Cortex of kidney (tissue), 1 donor: Measurements from ENCODE around the gene FRMD6.

Experiments used
- DNase-seq: peaks from one replicate; lab custom pipeline; 2025; lab: John Stamatoyannopoulos, UW

FRMD6 gene

DNA sequence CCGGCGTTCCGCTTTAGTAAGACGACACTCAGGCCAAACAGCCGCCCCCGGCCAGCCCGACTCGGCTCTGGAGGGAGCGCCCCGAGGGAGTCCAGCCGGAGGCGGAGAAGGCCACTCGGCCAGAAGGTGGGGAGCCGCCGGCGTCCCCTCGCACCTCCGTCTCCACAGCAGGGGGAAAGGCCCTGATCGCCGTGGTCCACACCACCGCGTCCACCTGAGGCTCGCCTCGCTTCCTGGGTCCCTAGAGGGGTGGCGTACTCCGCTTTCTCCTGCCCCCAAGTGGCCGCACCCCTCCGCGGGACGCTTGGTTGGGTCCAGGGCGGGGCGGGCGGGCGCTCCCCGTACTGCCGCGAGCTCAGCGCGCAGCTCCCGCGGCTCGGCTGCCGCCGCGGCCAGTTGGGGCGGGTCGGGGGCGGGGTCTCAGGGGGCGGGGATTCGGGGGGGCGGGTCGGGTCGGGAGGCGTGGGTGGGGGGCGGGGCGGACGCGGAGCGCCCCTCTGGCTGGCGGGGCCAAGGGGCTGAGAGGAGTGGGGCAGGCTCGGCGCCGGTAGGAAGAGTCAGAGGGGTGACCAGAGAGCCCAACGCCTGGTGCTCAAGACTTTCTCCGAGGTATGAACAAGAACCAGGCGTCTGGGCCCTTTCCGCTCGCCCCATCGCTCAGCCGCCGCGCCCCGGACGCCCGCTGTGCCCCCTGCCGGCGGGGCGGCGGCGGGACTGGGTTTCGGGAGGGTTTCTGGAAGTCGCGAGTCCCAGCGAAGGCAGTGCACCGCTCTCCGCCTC lies at the start of gene FRMD6:
Gene FRMD6 (plus strand): TSS at position 523 of the 780 bp plus-strand sequence. CDS start 37,927 bp downstream, outside the sequence.
- DNase-seq: peak; percentile 15

DNA sequence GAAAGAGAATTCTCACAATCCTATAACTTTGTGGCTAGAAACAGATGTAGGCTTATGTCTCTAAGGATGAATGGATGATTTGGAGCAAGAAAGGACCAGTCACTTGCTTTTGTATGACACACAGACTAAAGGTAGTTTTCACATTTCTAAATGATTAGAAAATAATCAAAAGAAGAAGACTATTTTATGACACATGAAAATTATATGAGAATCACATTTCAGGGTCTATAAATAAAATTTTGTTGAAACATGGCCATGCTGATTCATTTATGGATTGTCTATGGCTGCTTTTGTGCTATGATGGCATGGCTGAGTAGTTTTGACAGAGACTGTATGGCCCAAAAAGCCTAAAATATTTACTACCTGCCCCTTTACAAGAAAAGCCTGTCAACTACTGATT lies 49.4 kb upstream of the FRMD6 start:
- DNase-seq: no peak

DNA sequence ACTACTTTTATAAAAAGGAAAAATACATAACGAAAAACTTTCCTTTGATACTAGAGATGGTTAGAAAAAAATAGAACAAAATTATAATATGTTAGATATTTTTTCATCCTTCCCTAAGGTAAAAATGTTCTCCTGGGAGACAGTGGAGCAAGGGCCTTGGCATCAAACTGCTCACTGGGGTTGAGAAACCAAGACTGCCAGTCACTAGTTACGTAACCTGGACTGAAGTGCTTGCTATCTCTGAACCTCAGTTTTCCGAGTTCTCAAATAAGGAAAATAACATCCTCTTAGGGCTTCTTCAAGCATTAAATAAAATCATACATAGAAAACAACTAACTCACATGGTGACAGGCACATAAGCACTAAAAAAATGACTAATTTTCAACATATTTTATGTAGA lies 48.2 kb upstream of the FRMD6 start:
- DNase-seq: no peak

DNA sequence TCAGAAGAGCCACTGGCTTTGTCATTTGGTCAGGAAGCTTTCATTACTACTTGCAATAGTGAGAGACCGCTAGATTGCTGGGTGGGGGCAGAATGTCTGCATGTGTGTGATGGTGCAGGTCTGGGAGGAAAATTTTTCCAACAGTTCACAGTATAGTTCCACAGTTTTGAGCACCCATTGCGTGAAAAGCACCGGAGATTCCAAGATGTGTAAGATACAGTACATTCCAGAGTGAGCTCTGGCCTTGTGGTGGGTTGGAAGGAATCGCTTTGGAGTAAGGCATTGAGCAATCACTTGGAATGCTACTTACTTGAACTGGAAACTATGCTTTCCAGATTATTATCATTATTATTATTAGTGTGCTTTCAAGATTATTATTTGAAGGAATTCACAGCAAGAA lies 47.6 kb upstream of the FRMD6 start:
- DNase-seq: no peak

DNA sequence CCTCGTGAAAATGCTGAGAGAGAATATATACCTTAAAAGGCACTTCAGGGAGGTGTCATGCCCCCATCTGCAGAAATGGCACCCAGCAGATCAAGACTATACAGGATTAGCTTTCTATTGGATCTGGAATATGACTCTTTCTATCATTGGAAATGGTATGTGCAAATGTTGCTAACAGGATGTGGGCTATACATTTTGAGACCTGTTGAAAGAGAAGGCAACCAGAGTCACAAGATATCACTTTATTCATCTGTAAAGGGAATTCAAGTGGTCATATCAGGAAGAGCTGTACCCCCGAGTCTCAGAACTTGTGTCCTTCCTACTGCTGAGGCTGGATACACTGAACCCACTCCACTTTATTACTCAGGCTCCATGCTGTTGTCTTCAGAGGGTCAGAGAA lies 46.1 kb upstream of the FRMD6 start:
- no peak for DNase-seq

DNA sequence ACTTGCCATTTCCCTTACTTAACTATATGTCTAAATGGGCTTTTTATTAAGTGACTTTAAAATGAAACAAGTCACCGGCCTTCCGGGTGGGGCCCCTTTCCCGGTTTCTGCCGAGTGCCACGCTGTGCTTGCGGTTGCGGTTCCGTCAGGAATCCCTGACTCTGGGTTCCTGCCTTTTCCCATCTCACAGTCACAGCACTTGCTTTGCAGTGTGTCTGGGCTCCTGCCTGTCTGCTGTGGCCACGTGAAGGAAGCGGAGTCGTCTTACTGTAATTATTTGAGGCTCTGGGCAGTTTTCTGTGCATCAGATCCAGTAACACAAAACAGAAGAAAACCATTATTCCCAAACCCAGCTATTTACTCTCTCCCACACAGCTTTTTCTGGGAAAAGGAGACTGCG lies 44.0 kb upstream of the FRMD6 start:
- DNase-seq: no peak

DNA sequence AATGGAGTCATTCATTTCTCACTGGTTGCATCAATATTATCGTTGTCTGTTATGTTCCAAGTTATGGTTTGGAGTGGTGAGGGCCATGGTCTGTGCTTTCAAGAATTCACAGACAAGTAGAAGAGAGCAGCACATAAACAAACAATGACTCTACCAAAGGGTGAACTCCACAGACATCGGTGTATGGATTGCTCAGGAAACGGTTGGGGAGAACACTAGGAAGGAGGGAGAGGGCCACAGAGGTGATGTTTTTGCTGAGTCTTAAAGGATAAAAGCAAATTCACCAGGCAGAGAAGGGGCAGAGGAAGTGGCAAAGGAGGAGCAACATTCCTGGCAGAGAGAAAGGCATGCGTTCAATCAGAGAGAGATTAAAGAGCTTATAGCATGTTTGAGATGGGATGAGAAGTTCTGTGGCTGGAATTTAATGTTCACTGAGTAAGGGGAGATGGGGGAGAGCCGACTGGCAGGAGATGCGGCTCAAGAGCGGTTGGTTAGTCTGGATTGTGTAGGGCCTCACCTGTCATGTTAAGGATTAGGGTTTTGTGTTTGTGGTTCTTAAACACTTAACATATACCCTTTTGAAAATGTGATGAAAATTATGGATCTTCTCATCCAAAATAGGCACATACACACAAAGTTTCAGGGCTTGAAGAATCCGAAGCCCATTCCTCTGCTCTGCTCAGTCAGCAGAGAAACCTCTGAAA lies 42.3 kb upstream of the FRMD6 start:
- DNase-seq: no peak

DNA sequence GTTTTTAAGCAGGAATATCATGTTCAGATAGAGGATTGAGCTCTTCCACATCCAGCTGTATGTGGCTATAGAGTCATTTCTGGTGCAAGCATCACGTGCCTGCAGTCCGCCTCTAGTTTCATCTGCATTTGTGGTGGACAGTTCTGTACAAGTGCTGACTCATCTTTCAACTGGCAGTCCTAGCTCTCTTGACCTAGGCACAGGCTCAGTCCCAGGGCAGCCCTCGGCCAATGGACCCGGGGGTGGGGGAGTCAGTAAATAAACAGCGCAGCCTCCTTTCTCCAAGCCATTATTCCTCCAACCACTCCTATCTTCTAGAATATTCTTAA lies 41.8 kb upstream of the FRMD6 start:
- DNase-seq: no peak

DNA sequence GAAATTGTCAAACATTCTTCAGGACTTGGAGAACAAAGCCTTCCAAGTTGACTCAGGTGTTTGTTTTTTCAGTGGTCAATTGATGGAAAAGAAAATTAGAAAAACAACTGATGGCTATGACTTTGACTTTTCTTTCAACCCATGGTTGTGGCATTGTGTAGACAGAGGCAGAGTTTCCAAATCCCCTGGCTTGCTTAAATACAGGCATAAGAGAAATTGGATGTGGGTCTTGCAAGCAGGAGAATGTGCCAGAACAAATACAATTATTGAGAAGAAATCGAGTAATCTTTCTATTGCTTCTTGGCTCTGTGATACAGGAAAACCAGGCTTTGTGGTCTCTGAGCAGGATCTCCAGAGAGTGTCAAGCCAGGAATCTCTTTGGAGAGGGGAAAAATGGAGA lies 40.9 kb upstream of the FRMD6 start:
- no peak for DNase-seq

DNA sequence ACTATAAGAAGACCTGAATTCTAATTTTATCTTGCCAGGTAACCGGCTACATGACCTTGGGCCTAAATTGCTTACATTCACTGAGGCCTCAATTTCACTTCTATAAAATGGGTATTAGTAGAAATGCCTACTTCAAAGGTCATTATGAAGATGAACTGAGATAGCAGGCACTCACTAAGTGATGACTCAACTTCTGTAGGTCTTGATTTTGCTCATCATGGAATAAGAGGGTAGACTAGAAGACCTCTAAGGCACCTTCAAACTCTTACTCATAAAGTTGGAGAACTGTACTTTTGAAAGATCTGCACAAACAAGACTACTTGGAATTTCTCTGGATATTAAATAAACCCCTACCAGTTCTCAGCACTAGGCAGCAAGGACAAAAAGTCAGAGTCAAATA lies 39.3 kb upstream of the FRMD6 start:
- DNase-seq: no peak

DNA sequence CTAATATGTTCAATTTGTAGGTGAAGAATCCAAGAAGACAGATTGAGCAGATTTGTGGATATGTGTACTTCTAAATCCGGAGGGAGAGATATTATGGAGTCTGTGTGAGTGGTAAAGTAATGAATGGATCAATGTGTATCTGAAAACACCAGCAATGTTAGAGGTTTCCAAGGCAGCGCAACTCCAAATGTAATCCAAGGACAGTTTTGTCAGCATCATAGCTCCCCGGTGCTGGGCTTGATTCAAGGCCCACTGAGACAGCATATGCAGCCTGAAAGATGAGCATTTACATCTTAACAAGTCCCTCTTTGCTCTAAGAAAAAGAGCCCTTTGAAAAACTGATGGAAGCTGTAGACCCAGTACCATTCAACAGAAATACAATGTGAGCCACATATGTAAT lies 38.3 kb upstream of the FRMD6 start:
- no peak for DNase-seq

DNA sequence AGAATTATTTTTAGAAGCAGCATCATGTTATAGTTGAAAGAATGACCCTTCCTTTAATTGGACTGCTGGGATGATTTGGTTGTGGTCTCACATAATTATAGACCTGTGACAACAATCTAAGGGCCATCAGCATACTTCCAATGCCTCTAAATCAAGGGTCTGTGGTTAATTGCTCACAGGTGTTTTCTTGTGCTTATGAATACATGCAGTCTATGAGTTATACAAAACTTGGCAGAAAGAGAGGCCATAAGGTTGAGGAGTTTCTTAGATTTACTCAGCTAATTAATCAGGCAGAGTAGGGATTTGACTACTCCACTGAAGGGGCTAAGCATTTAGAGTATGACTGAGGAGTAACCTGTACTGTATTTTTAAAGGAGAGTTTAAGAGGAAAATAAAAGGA lies 37.0 kb upstream of the FRMD6 start:
- DNase-seq: no peak

DNA sequence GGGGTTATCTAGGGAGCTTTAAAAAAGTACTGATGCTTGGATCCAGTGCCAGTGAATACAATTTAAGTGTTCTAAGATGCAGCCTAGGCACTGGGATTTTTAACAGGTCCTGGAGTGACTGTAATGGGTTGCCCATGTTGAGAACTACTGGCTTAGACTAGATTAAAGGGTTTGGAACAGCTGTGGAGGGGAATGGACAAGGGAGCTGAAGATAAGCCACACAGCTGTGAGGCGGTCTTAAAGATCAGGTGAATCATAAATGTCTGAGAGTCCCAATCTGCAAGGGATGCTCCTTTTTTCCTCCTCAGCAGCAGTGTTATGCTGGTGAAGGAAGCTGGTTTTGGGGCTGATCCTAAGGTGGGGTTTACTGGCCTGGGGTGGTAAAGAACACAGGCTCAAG lies 35.5 kb upstream of the FRMD6 start:
- no peak for DNase-seq

DNA sequence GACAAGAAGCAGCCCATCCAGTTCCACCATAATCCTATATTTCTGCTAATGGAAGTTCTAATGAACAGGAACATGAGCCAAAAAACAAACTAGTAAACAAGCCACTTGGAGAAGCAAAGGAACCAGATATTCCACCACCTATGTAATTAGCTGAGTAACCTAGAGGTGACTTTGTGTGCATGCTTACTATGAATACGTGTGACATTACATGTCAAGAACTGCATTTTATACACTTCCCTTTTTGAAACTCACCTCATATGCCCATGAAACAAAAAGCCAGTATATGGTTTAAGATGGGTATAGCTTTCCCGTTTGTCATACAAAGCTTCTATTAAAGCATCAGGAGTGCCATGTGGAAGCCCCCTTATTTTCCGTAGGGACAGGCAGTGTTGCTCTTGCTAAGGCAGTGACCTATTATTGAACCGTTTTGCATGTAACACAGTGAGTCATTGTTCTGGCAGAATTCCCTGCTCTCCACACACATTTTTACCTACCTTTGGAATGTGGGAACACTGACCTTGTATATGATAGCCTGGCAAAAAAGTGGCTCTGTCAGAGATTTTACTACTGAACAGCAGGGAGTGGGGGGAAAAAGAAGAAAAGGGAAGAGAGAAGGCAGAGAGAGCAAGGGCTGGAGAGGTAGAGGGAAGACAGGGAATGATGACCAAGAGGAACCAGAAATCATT lies 34.8 kb upstream of the FRMD6 start:
- no peak for DNase-seq

DNA sequence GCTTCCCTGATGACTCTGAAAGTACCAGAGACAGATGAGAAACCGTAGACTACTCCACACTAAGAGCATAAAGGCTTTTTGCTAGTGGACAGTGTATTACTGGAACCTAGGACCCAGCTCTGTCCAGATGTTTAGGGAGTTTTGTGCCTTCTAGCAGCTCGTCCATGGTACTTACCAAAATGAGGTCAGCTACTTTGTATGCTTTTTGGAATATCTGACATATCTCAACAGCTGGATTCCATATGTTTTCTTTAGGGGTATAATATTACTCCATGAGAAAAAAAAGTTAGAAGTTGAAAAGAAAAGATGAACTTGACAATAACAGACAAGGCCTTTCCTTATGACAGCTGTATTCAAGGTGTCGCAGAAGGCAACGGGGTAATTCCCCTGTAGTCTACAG lies 32.1 kb upstream of the FRMD6 start:
- no peak for DNase-seq

DNA sequence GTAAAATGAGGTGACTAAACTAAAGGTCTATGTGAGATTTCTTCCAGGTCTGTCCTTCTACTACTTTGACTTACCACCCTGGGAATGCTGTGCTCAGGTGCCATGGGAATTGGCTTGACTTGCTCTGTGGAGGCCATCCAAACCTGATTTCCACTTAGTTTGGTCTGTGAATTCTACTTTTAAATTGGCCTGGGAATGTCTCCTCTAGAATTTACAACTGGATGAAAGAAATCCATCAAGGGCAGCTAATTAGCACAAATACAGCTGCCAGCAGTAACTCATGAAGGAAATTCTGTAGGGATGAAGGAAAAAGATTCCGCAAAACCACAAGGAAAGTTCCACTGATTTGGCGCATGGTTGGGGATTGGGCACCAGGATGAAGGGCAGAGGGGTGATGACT lies 31.7 kb upstream of the FRMD6 start:
- DNase-seq: no peak

DNA sequence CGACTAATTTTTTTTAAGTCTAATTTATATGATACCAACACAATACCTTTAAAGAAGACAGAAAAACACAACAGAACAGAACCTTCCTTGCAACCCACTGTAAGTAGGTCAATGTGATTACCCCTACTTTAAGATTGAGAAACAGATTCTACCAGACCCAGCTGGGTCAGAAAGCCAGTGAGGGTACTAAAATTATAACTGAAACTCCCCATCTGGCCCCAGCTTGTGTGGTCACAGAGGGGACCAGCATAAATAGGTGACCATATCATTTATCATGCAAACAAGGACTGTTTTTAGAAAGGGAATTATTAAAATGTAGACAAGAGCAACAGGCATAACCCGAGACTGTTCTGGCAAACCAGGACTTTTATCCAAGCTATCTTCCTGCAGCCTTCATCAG lies 30.1 kb upstream of the FRMD6 start:
- DNase-seq: no peak

DNA sequence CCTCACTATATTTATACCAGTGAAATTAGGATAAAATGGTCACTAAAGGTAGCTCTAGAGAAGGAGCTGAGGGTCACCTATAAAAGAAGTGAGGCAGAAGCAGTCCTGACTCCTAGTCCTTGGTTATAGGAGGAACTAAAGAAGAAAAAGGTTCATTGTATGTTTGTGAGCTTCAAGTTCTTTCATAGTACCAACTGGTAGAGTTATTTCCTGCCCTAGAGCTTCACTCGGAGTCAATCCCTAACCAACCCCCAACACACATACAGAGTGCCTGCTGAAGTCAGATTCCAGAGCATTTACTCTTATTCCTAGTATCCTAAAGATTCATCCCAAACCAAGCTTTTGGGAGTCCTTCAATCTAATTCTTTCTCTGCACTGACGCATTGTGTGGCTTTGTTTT lies 29.3 kb upstream of the FRMD6 start:
- no peak for DNase-seq

DNA sequence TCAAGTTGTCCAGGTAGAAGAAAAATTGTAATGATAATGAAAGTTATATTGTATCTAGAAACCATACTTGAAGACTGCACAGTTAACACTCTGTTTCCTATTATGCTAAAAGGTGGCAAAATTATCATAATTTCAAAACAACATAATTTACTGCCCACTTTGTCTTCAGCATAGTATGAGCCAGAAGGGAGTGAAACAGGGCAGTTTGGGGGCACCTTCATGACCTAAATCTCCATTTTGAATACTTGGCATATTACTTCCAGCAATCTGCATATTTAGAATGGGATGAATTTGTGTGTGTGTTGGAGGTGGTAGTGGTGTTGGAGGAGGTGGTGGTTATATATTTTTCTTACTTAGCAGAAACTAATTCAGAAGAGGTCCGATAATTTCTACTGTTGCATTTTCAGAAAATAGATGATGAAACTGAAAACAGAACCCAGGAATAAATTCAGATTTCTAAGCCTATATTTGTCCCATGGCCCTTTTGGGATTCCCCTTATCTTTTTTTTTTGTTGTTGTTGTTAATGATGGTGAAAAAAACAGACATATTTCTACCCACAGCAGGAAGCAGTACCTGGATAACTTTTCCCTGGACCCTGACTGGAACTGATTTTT lies 26.6 kb upstream of the FRMD6 start:
- DNase-seq: no peak

DNA sequence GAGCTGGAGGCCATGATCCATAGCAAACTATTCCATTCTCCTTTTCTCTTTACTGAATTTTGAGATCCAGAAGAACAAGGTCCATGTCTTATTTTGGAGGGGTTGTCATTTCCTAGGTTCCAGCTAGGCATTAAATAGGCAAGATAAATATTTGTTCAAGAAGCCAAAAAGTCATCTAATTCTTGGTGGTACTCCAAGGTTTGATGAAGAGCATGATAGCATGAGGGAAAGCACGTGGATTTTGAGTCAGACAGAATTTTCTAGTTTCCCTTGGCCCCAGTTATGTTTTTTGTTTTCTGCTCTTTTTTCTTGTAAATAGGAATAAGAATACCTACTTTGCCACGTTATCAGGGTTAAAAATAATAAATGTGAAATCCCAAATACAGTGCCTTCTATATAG lies 25.5 kb upstream of the FRMD6 start:
- DNase-seq: no peak

DNA sequence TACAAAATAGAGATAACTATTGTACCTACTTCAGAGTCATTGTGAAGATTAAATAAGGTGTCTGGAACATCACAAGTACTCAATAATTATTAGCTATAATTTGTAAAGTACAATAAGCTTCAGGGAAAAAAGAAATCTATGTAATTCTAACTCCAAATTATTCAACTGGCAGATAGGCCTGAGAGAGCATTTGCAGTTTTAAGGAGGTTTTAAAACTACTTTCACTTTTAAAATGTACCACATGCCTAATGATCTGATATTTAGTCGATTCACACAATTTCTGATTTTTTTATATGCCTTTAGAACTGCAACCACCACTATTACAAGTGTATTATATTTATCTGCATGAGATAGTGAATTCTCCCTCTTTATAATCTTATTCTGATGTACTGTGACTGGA lies 24.9 kb upstream of the FRMD6 start:
- no peak for DNase-seq

DNA sequence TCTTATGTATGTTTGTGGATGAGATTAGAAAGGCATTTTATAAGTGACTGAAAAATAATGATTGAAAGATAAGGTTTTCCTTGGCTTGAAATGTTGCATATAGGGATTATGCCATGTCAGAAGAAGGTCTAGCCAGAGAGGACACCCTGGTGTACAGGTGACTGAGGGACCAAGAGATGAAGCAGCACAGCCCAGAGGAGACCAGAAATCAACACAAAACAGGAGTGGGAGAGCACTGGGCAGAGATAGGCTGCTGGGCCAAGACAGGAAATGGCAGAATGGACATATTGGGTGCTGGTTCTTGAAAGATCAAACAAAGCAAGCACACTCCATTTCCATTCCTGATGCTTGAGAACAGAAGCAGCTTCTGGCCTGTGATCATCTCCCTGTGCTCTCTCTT lies 24.4 kb upstream of the FRMD6 start:
- DNase-seq: no peak

DNA sequence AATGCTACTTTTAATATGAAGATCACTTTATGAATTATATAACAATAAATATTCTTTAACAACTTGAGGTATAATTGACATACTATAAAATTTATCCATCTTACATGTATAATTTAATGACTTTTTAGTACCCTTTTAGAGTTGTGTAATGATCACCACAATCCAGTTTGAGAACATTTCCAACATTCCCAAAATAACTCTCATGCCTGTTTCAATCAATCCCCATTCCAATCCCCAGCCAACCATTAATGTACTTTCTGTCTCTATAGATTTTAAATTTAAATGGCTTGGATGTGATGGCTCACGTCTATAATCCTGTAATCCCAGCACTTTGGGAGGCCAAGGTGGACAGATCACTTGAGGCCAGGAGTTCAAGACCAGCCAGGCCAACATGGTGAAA lies 23.5 kb upstream of the FRMD6 start:
- no peak for DNase-seq
